ENCODE measurements around the gene C1orf232. TPM values are rescaled to one million over a fixed set of nuclear protein-coding genes. Genes with fewer than 3 reads are reported as not detected.
A peak's percentile ranks its signal among the peaks of the same experiment; 100 is the strongest.

Gene C1orf232
- total RNA-seq, 4 donors from 2014 or later: not detected

- no peak for DNase-seq
- TF ChIP-seq CTCF (IDR thresholded peaks at IDR 0.05) (no peak), POLR2A (IDR thresholded peaks at IDR 0.05) (no peak)
- no peaks in the 10 kb centered on the region for H3K9me3 ChIP-seq
- no peak overlapping the region for H3K27ac ChIP-seq
- H3K4me1 ChIP-seq: no peaks in the 10 kb centered on the region
- no peaks in the 10 kb centered on the region for H3K36me3 ChIP-seq
- intact Hi-C loops (cut with DNase I; ENCODE audit: low total_unique reads): loop anchor here (2.0 to 5.0 kb wide), 2 partner anchors 41 to 109 kb away; no protein-coding TSS in a partner anchor
- H3K27me3 ChIP-seq: no peaks in the 10 kb centered on the region
- H3K4me3 ChIP-seq: no peak overlapping the region
Measured at GRCh38 chr1:26145960-26146294, 22.8 kb downstream of the C1orf232 start.

- H3K36me3 ChIP-seq: no peaks in the 10 kb centered on the region
- intact Hi-C loops (cut with DNase I; ENCODE audit: low total_unique reads): loop anchor here (2.0 to 5.0 kb wide), 2 partner anchors 40 to 108 kb away; no protein-coding TSS in a partner anchor
- H3K9me3 ChIP-seq: no peaks in the 10 kb centered on the region
- TF ChIP-seq POLR2A (IDR thresholded peaks at IDR 0.05): no peak
- TF ChIP-seq CTCF (IDR thresholded peaks at IDR 0.05): peak; percentile 76 to 81 (median 76)
- DNase-seq: peak; percentile 68 to 82
- no peaks in the 10 kb centered on the region for H3K4me1 ChIP-seq
- H3K27ac ChIP-seq: no peak overlapping the region
- no peak overlapping the region for H3K4me3 ChIP-seq
- H3K27me3 ChIP-seq: no peaks in the 10 kb centered on the region
Measured at GRCh38 chr1:26145041-26145959, 23.5 kb downstream of the C1orf232 start.

- TF ChIP-seq CTCF (IDR thresholded peaks at IDR 0.05) (no peak), POLR2A (IDR thresholded peaks at IDR 0.05) (no peak)
- H3K4me1 ChIP-seq: no peaks in the 10 kb centered on the region
- no peak overlapping the region for H3K27ac ChIP-seq
- no peak for DNase-seq
- no peaks in the 10 kb centered on the region for H3K36me3 ChIP-seq
- no peaks in the 10 kb centered on the region for H3K27me3 ChIP-seq
- H3K4me3 ChIP-seq: no peak overlapping the region
- H3K9me3 ChIP-seq: no peaks in the 10 kb centered on the region
- intact Hi-C loops (cut with DNase I; ENCODE audit: low total_unique reads): no loop called here
Measured at GRCh38 chr1:26142159-26142558, 26.6 kb downstream of the C1orf232 start.

- no peak for DNase-seq
- Histone ChIP-seq H3K27me3 (no peaks in the 10 kb centered on the region), H3K4me1 (no peaks in the 10 kb centered on the region), H3K36me3 (no peaks in the 10 kb centered on the region), H3K9me3 (no peaks in the 10 kb centered on the region), H3K27ac (no peak overlapping the region), H3K4me3 (no peak overlapping the region)
- TF ChIP-seq POLR2A (IDR thresholded peaks at IDR 0.05) (no peak), CTCF (IDR thresholded peaks at IDR 0.05) (no peak)
- intact Hi-C loops (cut with DNase I; ENCODE audit: low total_unique reads): no loop called here
Measured at GRCh38 chr1:26138974-26139558, 29.7 kb downstream of the C1orf232 start.

GRCh38 chr1:26134466-26134865 is 34.3 kb downstream of the C1orf232 start:
- H3K4me1 ChIP-seq: no peaks in the 10 kb centered on the region
- no peak for DNase-seq
- H3K27ac ChIP-seq: no peak overlapping the region
- TF ChIP-seq POLR2A (IDR thresholded peaks at IDR 0.05) (no peak), CTCF (IDR thresholded peaks at IDR 0.05) (no peak)
- H3K4me3 ChIP-seq: no peak overlapping the region
- intact Hi-C loops (cut with DNase I; ENCODE audit: low total_unique reads): no loop called here
- no peaks in the 10 kb centered on the region for H3K36me3 ChIP-seq
- H3K27me3 ChIP-seq: no peaks in the 10 kb centered on the region
- H3K9me3 ChIP-seq: no peaks in the 10 kb centered on the region

Measured in uterus (tissue), 4 donors.